Keratinocyte (primary cell): Measurements from ENCODE around the gene AKR1D1. TPM values are rescaled to one million over a fixed set of nuclear protein-coding genes. Genes with fewer than 3 reads are reported as not detected.
"Not testable (repeated sequence)": the region's sequence is repeated elsewhere in the genome, so short reads cannot be mapped to it uniquely, and the experiment has no call there.

Experiments
- DNase-seq: peaks from one replicate; pipeline ENCODE4 v3.0.0-alpha.2; 2011; ENCODE audit warnings: low read depth, missing footprints, low spot score
- FAIRE-seq: peaks from 2 replicates; lab custom pipeline; 2011; peaks lifted over from hg19 to GRCh38; lab: Jason Lieb, UNC
- H2AFZ ChIP-seq: 2 replicates; pipeline ENCODE4 v1.6.0; 2012; ENCODE audit warnings: low read length, control low read depth, inconsistent platforms; ENCODE audit not compliant: control insufficient read depth
- H3K27ac ChIP-seq: 2 replicates; pipeline ENCODE4 v1.5.1; 2011; ENCODE audit warnings: low read length; ENCODE audit not compliant: control insufficient read depth, insufficient read depth
- H3K27me3 ChIP-seq: 3 replicates; pipeline ENCODE4 v1.6.0; 2011; ENCODE audit warnings: low read length; ENCODE audit not compliant: control insufficient read depth, insufficient read depth; ENCODE audit errors: extremely low read depth
- H3K36me3 ChIP-seq, 2 experiments: 2 replicates in 1 of 2; 3 replicates in 1 of 2; pipeline ENCODE4 v1.5.1; 2011; ENCODE audit warnings: low read length in 2 of 2, mild to moderate bottlenecking in 1 of 2; ENCODE audit not compliant: control insufficient read depth in 2 of 2, insufficient read depth in 2 of 2; ENCODE audit errors: extremely low read depth in 1 of 2
- H3K4me1 ChIP-seq: 3 replicates; pipeline ENCODE4 v1.5.1; 2011; ENCODE audit warnings: low read length; ENCODE audit not compliant: control insufficient read depth, insufficient read depth; ENCODE audit errors: extremely low read depth
- H3K4me2 ChIP-seq: 3 replicates; pipeline ENCODE4 v1.6.0; 2011; ENCODE audit warnings: low read depth, low read length; ENCODE audit not compliant: control insufficient read depth, insufficient read depth; ENCODE audit errors: extremely low read depth
- H3K4me3 ChIP-seq, 3 experiments: fragments of 200-600 bp in 1 of 3; sonication (generic) in 1 of 3; 2 replicates in 2 of 3; 3 replicates in 1 of 3; pipeline ENCODE4 v1.5.1; 2011 to 2016; ENCODE audit warnings: low read length in 3 of 3, mild to moderate bottlenecking in 3 of 3, control low read depth in 2 of 3, inconsistent platforms in 1 of 3, low read depth in 1 of 3, mixed read lengths in 1 of 3, mixed run types in 1 of 3, moderate library complexity in 1 of 3; ENCODE audit not compliant: control insufficient read depth in 2 of 3, insufficient read depth in 2 of 3; ENCODE audit errors: extremely low read depth in 1 of 3
- H3K79me2 ChIP-seq: 2 replicates; pipeline ENCODE4 v1.6.0; 2012; ENCODE audit warnings: low read length; ENCODE audit not compliant: control insufficient read depth, insufficient read depth
- H3K9ac ChIP-seq: 3 replicates; pipeline ENCODE4 v1.6.0; 2011; ENCODE audit warnings: low read length; ENCODE audit not compliant: control insufficient read depth, insufficient read depth; ENCODE audit errors: extremely low read depth
- H3K9me1 ChIP-seq: 3 replicates; pipeline ENCODE4 v1.6.0; 2011; ENCODE audit warnings: low read length; ENCODE audit not compliant: control insufficient read depth, insufficient read depth; ENCODE audit errors: extremely low read depth
- H3K9me3 ChIP-seq: 2 replicates; pipeline ENCODE4 v1.5.1; 2012; ENCODE audit warnings: low read depth, low read length; ENCODE audit not compliant: control insufficient read depth
- H4K20me1 ChIP-seq: 3 replicates; pipeline ENCODE4 v1.6.0; 2011; ENCODE audit warnings: low read length; ENCODE audit not compliant: control insufficient read depth, insufficient read depth; ENCODE audit errors: extremely low read depth
- EZH2 ChIP-seq: IDR thresholded peaks from one replicate; pipeline ENCODE4 v1.6.1; 2012; ENCODE audit warnings: inconsistent platforms, mild to moderate bottlenecking, low read length, moderate library complexity
- dilution Hi-C: fragments of 300-500 bp; cut with MboI; formaldehyde crosslinking; loops from one replicate; pipeline ENCODE4 v1.7.0; 2020; ENCODE audit warnings: low sequenced_read_pairs; ENCODE audit not compliant: extremely low pct_ligation_motif_present
- polyA plus RNA-seq, 5 experiments: library from polyadenylated mRNA; depleted of rRNA in 3 of 5; stranded (reverse) in 3 of 5; stranded (forward) in 1 of 5; unstranded in 1 of 5; fragments of >200 nt; gene quantifications; 1 replicate in 1 of 5; 2 replicates in 3 of 5; 3 replicates in 1 of 5; pipeline versions ENCODE4 v1.2.1 to v1.2.3, GENCODE V29; 2011 to 2012; ENCODE audit warnings: missing spikeins in 2 of 5, low read depth in 1 of 5, low replicate concordance in 1 of 5
- TF ChIP-seq, protein P1 (sequence below), 3 experiments: IDR thresholded peaks in 1 of 3; conservative IDR thresholded peaks in 1 of 3; optimal IDR thresholded peaks in 1 of 3; 2 replicates in 2 of 3; 3 replicates in 1 of 3; pipeline versions ENCODE3 to v1.5.1; 2011; ENCODE audit warnings: low read length in 3 of 3, mild to moderate bottlenecking in 3 of 3, moderate library complexity in 2 of 3, control low read depth in 1 of 3, inconsistent platforms in 1 of 3; ENCODE audit not compliant: insufficient read depth in 2 of 3; ENCODE audit errors: extremely low read depth in 1 of 3

The AKR1D1 gene
- polyA plus RNA-seq, 1 donor (not counting 4 experiments of a cell fraction or from before 2014, with no cell fraction given), result not detected

DNA sequence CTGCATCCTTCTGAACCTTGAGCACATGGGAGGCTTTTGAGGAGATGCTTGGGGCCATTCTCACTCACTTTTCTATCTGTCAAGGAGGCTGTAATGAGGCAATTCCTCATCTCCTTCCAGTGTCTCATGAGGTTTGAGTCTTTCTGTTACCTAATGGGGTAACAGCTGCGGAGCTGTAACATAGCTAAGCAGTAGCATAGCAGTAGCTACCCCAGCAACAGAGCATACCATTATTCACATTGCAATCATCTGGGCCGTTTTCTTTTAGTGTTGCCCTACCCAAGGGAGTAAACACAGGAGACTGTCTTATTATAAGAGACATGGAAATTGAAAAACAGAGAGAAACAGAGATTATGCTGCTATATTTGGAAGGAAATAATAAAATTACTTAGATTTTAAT, 68.7 kb downstream of the AKR1D1 start:
- no peaks in the 10 kb centered on the region for H3K4me1 ChIP-seq
- DNase-seq (no peak), FAIRE-seq (no peak)
- no peaks in the 10 kb centered on the region for H3K9me1 ChIP-seq
- no peak overlapping the region for H3K9ac ChIP-seq
- no peak overlapping the region for H2AFZ ChIP-seq
- H3K27ac ChIP-seq, result no peak overlapping the region
- H3K4me2 ChIP-seq, result no peak overlapping the region
- TF ChIP-seq, protein P1, sequence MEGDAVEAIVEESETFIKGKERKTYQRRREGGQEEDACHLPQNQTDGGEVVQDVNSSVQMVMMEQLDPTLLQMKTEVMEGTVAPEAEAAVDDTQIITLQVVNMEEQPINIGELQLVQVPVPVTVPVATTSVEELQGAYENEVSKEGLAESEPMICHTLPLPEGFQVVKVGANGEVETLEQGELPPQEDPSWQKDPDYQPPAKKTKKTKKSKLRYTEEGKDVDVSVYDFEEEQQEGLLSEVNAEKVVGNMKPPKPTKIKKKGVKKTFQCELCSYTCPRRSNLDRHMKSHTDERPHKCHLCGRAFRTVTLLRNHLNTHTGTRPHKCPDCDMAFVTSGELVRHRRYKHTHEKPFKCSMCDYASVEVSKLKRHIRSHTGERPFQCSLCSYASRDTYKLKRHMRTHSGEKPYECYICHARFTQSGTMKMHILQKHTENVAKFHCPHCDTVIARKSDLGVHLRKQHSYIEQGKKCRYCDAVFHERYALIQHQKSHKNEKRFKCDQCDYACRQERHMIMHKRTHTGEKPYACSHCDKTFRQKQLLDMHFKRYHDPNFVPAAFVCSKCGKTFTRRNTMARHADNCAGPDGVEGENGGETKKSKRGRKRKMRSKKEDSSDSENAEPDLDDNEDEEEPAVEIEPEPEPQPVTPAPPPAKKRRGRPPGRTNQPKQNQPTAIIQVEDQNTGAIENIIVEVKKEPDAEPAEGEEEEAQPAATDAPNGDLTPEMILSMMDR (optimal IDR thresholded peaks at IDR 0.05 in 1 of 3, IDR thresholded peaks at IDR 0.05 in 1 of 3, conservative IDR thresholded peaks at IDR 0.05 in 1 of 3; ENCODE audit: extremely low read depth in 1 of 3, insufficient read depth in 2 of 3, low read length in 3 of 3), result no peak
- no peak for TF ChIP-seq EZH2
- no peaks in the 10 kb centered on the region for H3K36me3 ChIP-seq
- no peaks in the 10 kb centered on the region for H4K20me1 ChIP-seq
- no peaks in the 10 kb centered on the region for H3K27me3 ChIP-seq
- dilution Hi-C loops, result no loop called here
- H3K9me3 ChIP-seq, result no peaks in the 10 kb centered on the region
- no peak overlapping the region for H3K4me3 ChIP-seq
- H3K79me2 ChIP-seq, result no peaks in the 10 kb centered on the region

DNA sequence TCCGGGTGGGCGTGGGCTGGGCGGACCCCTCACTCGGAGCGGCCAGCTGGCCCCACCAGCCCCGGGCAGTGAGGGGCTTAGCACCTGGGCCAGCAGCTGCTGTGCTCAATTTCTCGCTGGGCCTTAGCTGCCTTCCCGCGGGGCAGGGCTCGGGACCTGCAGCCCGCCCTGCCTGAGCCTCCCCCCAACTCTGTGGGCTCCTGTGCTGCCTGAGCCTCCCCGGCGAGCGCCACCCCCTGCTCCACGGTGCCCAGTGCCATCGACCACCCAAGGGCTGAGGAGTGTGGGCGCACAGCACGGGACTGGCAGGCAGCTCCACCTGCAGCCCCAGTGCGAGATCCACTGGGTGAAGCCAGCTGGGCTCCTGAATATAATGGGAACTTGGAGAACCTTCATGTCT, 70.0 kb downstream of the AKR1D1 start:
- FAIRE-seq, H3K79me2 ChIP-seq, H3K27me3 ChIP-seq: not testable (repeated sequence)

DNA sequence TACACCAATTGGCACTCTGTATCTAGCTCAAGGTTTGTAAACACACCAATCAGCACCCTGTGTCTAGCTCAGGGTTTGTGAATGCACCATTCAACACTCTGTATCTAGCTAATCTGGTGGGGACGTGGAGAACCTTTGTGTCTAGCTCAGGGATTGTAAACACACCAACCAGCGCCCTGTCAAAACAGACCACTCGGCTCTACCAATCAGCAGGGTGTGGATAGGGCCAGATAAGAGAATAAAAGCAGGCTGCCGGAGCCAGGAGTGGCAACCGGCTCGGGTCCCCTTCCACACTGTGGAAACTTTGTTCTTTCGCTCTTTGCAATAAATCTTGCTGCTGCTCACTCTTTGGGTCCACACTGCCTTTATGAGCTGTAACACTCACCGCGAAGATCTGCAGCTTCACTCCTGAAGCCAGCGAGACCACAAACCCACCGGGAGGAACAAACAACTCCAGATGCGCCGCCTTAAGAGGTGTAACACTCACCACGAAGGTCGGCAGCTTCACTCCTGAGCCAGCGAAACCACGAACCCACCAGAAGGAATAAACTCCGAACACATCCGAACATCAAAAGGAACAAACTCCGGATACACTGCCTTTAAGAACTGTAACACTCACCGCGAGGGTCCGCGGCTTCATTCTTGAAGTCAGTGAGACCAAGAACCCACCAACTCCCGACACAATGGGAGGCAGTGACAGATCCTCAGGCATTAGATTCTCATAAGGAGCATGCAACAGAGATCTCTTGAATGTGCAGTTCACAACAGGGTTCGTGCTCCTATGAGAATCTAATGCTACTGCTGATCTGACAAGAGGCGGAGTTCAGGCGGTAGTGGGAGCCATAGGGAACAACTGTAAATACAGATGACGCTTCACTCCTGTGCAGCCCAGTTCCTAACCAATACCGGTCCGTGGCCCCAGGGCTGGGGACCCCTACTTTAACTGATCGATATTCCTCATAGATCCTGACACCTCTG, 70.8 kb downstream of the AKR1D1 start:
- DNase-seq, H3K9ac ChIP-seq, dilution Hi-C loops, H3K4me1 ChIP-seq, H3K27me3 ChIP-seq, H3K36me3 ChIP-seq, H4K20me1 ChIP-seq, FAIRE-seq, H3K9me3 ChIP-seq, H2AFZ ChIP-seq, H3K4me2 ChIP-seq, H3K27ac ChIP-seq, H3K9me1 ChIP-seq, H3K79me2 ChIP-seq, H3K4me3 ChIP-seq: not testable (repeated sequence)

More for the DNA sequence above, 70.0 kb downstream of the AKR1D1 start:
- dilution Hi-C loops, H3K27ac ChIP-seq, H3K9me1 ChIP-seq, H3K4me3 ChIP-seq, H3K9ac ChIP-seq, H3K4me2 ChIP-seq, H3K9me3 ChIP-seq, H4K20me1 ChIP-seq, H2AFZ ChIP-seq, H3K4me1 ChIP-seq, DNase-seq, H3K36me3 ChIP-seq: not testable (repeated sequence)
